ENCODE measurements around the gene DMRT1.
"Not testable (repeated sequence)": the region's sequence is repeated elsewhere in the genome, so short reads cannot be mapped to it uniquely, and the experiment has no call there.

The DMRT1 gene

GRCh38 chr9:859251-859650, 17.8 kb downstream of the DMRT1 start:
- in situ Hi-C loops (cut with HindIII; ENCODE audit: low sequenced_read_pairs): no loop called here

- in situ Hi-C loops (cut with HindIII; ENCODE audit: low sequenced_read_pairs): no loop called here
Observed at GRCh38 chr9:860706-861105, 19.2 kb downstream of the DMRT1 start.

- in situ Hi-C loops (cut with HindIII; ENCODE audit: low sequenced_read_pairs): not testable (repeated sequence)
Observed at GRCh38 chr9:861525-861924, 20.0 kb downstream of the DMRT1 start.

GRCh38 chr9:875119-875962, 33.8 kb downstream of the DMRT1 start:
- in situ Hi-C loops (cut with HindIII; ENCODE audit: low sequenced_read_pairs): no loop called here

- in situ Hi-C loops (cut with HindIII; ENCODE audit: low sequenced_read_pairs): no loop called here
Observed at GRCh38 chr9:876425-876824, 34.9 kb downstream of the DMRT1 start.

- in situ Hi-C loops (cut with HindIII; ENCODE audit: low sequenced_read_pairs): no loop called here
Observed at GRCh38 chr9:878239-878638, 36.7 kb downstream of the DMRT1 start.

GRCh38 chr9:880725-881124, 39.2 kb downstream of the DMRT1 start:
- in situ Hi-C loops (cut with HindIII; ENCODE audit: low sequenced_read_pairs): loop anchor here (5.0 kb wide), 1 partner anchor 72 kb away; no protein-coding TSS in a partner anchor

GRCh38 chr9:882416-882924, 41.0 kb downstream of the DMRT1 start:
- in situ Hi-C loops (cut with HindIII; ENCODE audit: low sequenced_read_pairs): loop anchor here (5.0 kb wide), 1 partner anchor 70 kb away; no protein-coding TSS in a partner anchor

GRCh38 chr9:883011-883410, 41.5 kb downstream of the DMRT1 start:
- in situ Hi-C loops (cut with HindIII; ENCODE audit: low sequenced_read_pairs): loop anchor here (5.0 kb wide), 1 partner anchor 69 kb away; no protein-coding TSS in a partner anchor

- in situ Hi-C loops (cut with HindIII; ENCODE audit: low sequenced_read_pairs): no loop called here
Observed at GRCh38 chr9:886886-887285, 45.4 kb downstream of the DMRT1 start.

- in situ Hi-C loops (cut with HindIII; ENCODE audit: low sequenced_read_pairs): no loop called here
Observed at GRCh38 chr9:892123-892522, 50.6 kb downstream of the DMRT1 start.

- in situ Hi-C loops (cut with HindIII; ENCODE audit: low sequenced_read_pairs): no loop called here
Observed at GRCh38 chr9:893115-893514, 51.6 kb downstream of the DMRT1 start.

GRCh38 chr9:893843-894420, 52.4 kb downstream of the DMRT1 start:
- in situ Hi-C loops (cut with HindIII; ENCODE audit: low sequenced_read_pairs): no loop called here

- in situ Hi-C loops (cut with HindIII; ENCODE audit: low sequenced_read_pairs): no loop called here
Observed at GRCh38 chr9:899440-900184, 58.1 kb downstream of the DMRT1 start.

GRCh38 chr9:903886-904285, 62.4 kb downstream of the DMRT1 start:
- in situ Hi-C loops (cut with HindIII; ENCODE audit: low sequenced_read_pairs): no loop called here

- in situ Hi-C loops (cut with HindIII; ENCODE audit: low sequenced_read_pairs): no loop called here
Observed at GRCh38 chr9:905906-906305, 64.4 kb downstream of the DMRT1 start.

GRCh38 chr9:908536-909205, 67.2 kb downstream of the DMRT1 start:
- in situ Hi-C loops (cut with HindIII; ENCODE audit: low sequenced_read_pairs): no loop called here

GRCh38 chr9:911005-911404, 69.5 kb downstream of the DMRT1 start:
- in situ Hi-C loops (cut with HindIII; ENCODE audit: low sequenced_read_pairs): no loop called here

GRCh38 chr9:912776-913175, 71.3 kb downstream of the DMRT1 start:
- in situ Hi-C loops (cut with HindIII; ENCODE audit: low sequenced_read_pairs): no loop called here

GRCh38 chr9:913526-913925, 72.0 kb downstream of the DMRT1 start:
- in situ Hi-C loops (cut with HindIII; ENCODE audit: low sequenced_read_pairs): not testable (repeated sequence)

- in situ Hi-C loops (cut with HindIII; ENCODE audit: low sequenced_read_pairs): no loop called here
Observed at GRCh38 chr9:917730-918129, 76.2 kb downstream of the DMRT1 start.
